SK-MEL-5 (cell line): Measurements from ENCODE around the gene SHANK1. TPM values are rescaled to one million over a fixed set of nuclear protein-coding genes. Genes with fewer than 3 reads are reported as not detected.

ENCODE experiments used
- DNase-seq: peaks from one replicate; pipeline ENCODE4 v3.0.0-alpha.2; 2016; ENCODE audit warnings: low read depth, low spot score
- in situ Hi-C: cut with HindIII; loops from 2 replicates; pipeline ENCODE4 v1.10.0; 2016; ENCODE audit warnings: low sequenced_read_pairs, high pct_unique_total_duplicates, low pct_unique_long_range_greater_than_20kb
- total RNA-seq: library from RNA; depleted of rRNA; stranded (reverse); fragments of >200 nt; shearing (Covaris generic); gene quantifications from 2 replicates; pipeline ENCODE4 v1.2.3, GENCODE V29; 2014

Gene SHANK1
- total RNA-seq, 1 experiment from 2014 or later = 0.48 TPM

GRCh38 chr19:50657222-50657669 is 62.4 kb downstream of the SHANK1 start:
- in situ Hi-C loops = no loop called here
- DNase-seq = no peak

- in situ Hi-C loops = no loop called here
- DNase-seq = no peak
These were observed 64.7 kb downstream of the SHANK1 start for GRCh38 chr19:50654882-50655281.

- DNase-seq = no peak
- in situ Hi-C loops = no loop called here
These were observed 66.9 kb downstream of the SHANK1 start for GRCh38 chr19:50652722-50653121.

- DNase-seq = no peak
- in situ Hi-C loops = no loop called here
These were observed 68.4 kb downstream of the SHANK1 start for GRCh38 chr19:50651174-50651573.

GRCh38 chr19:50649433-50650391 is 69.9 kb downstream of the SHANK1 start, which contains the start of gene C19orf81:
C19orf81 (plus strand) TSS chr19:50649445; CDS start chr19:50649445, 0 bp downstream.
- in situ Hi-C loops = no loop called here
- DNase-seq = peak; percentile 76

- no peak for DNase-seq
These were observed 70.9 kb downstream of the SHANK1 start for GRCh38 chr19:50648659-50649058.

GRCh38 chr19:50647879-50648615 is 71.6 kb downstream of the SHANK1 start:
- in situ Hi-C loops = no loop called here
- no peak for DNase-seq

More at GRCh38 chr19:50648659-50649058, 70.9 kb downstream of the SHANK1 start:
- in situ Hi-C loops = no loop called here

- DNase-seq = no peak
- in situ Hi-C loops = no loop called here
These were observed 73.4 kb downstream of the SHANK1 start for GRCh38 chr19:50646074-50646807.

- no peak for DNase-seq
- in situ Hi-C loops = no loop called here
These were observed 74.5 kb downstream of the SHANK1 start for GRCh38 chr19:50645107-50645506.

GRCh38 chr19:50644315-50644915 is 75.2 kb downstream of the SHANK1 start:
- in situ Hi-C loops = no loop called here
- no peak for DNase-seq

- DNase-seq = no peak
- in situ Hi-C loops = no loop called here
These were observed 79.2 kb downstream of the SHANK1 start for GRCh38 chr19:50640368-50640767.

- in situ Hi-C loops = no loop called here
- peak; percentile 67 for DNase-seq
These were observed 80.2 kb downstream of the SHANK1 start, which contains the start of gene SYT3 for GRCh38 chr19:50639121-50640112. SYT3 (minus strand) TSS chr19:50639881; CDS start chr19:50637411, 2,470 bp downstream.

GRCh38 chr19:50638600-50638999 is 81.0 kb downstream of the SHANK1 start:
- no peak for DNase-seq
- in situ Hi-C loops = no loop called here

- in situ Hi-C loops = no loop called here
- DNase-seq = no peak
These were observed 83.1 kb downstream of the SHANK1 start for GRCh38 chr19:50636317-50637085.

GRCh38 chr19:50633973-50634372 is 85.6 kb downstream of the SHANK1 start:
- in situ Hi-C loops = no loop called here
- DNase-seq = no peak

- in situ Hi-C loops = no loop called here
These were observed 86.2 kb downstream of the SHANK1 start for GRCh38 chr19:50633359-50633758.

More at GRCh38 chr19:50633359-50633758, 86.2 kb downstream of the SHANK1 start:
- no peak for DNase-seq
